HepG2 (cell line): ENCODE measurements around the gene ARHGEF37. TPM values are rescaled to one million over a fixed set of nuclear protein-coding genes. Genes with fewer than 3 reads are reported as not detected.

Experiments
- ATAC-seq: fragments of 200-7000 bp; cut with Tn5 transposase; 3 replicates; pipeline ENCODE4 v1.9.1; 2020; ENCODE audit warnings: mild to moderate bottlenecking, moderate library complexity
- BruUV-seq: library from RNA; stranded (reverse); fragments of 400-500 nt; replicated peaks from 2 replicates; lab custom pipeline; 2021; lab: Mats Ljungman, UMichigan
- CTCF ChIA-PET: fragments of 300-600 bp; formaldehyde crosslinking; extraction: SDS; loops from one replicate; lab custom pipeline; 2021; ENCODE audit warnings: low total read pairs, inconsistent platforms, low intra/inter-chr PET ratio; lab: Yijun Ruan, JAX
- POLR2A ChIA-PET: fragments of 350-600 bp; sonication (Branson Sonifier 250); formaldehyde crosslinking; loops from one replicate; lab custom pipeline; 2020; ENCODE audit warnings: antibody characterized with exemption, inconsistent platforms; lab: Yijun Ruan, JAX
- DNase-seq: peaks from one replicate; pipeline ENCODE4 v3.0.0-alpha.2; 2015; ENCODE audit warnings: low spot score
- FAIRE-seq: peaks from 3 replicates; lab custom pipeline; 2011; peaks lifted over from hg19 to GRCh38; lab: Jason Lieb, UNC
- H2AFZ ChIP-seq: one replicate; pipeline ENCODE4 v1.6.1; 2011; ENCODE audit warnings: low read length, inconsistent platforms
- H3K27ac ChIP-seq: fragments of 300-600 bp; 3 replicates; pipeline ENCODE4 v1.8.0; 2011; ENCODE audit warnings: mixed run types, mild to moderate bottlenecking, mixed read lengths, low read length, inconsistent platforms; ENCODE audit not compliant: insufficient read depth; ENCODE audit errors: extremely low read length
- H3K27me3 ChIP-seq, 2 experiments: fragments of 200-600 bp in 1 of 2; 2 replicates in 1 of 2; 3 replicates in 1 of 2; pipeline versions ENCODE4 v1.6.0 to v1.8.0; 2011; ENCODE audit warnings: low read length in 2 of 2, mild to moderate bottlenecking in 2 of 2, moderate library complexity in 2 of 2, inconsistent platforms in 1 of 2; ENCODE audit not compliant: insufficient read depth in 2 of 2, control insufficient read depth in 1 of 2
- H3K36me3 ChIP-seq, 2 experiments: fragments of 200-600 bp in 1 of 2; replicated peaks in 1 of 2; 2 replicates in 1 of 2; 3 replicates in 1 of 2; pipeline versions ENCODE4 v1.5.1 to v1.8.0; 2011; ENCODE audit warnings: low read length in 2 of 2, inconsistent platforms in 1 of 2; ENCODE audit not compliant: insufficient read depth in 2 of 2, control insufficient read depth in 1 of 2
- H3K4me1 ChIP-seq: 2 replicates; pipeline ENCODE4 v1.5.1; 2012; ENCODE audit warnings: low read length, inconsistent platforms; ENCODE audit not compliant: insufficient read depth
- H3K4me2 ChIP-seq: 2 replicates; pipeline ENCODE4 v1.6.0; 2011; ENCODE audit warnings: low read depth, low read length, inconsistent platforms
- H3K4me3 ChIP-seq, 3 experiments: fragments of 200-600 bp in 1 of 3; sonication (generic), shearing (Covaris generic) in 1 of 3; replicated peaks in 1 of 3; 2 replicates each; pipeline ENCODE4 v1.5.1; 2011 to 2016; ENCODE audit warnings: low read length in 3 of 3, inconsistent platforms in 2 of 3, low read depth in 2 of 3, mild to moderate bottlenecking in 2 of 3, control low read depth in 1 of 3, mixed read lengths in 1 of 3; ENCODE audit not compliant: insufficient read depth in 1 of 3
- H3K79me2 ChIP-seq: one replicate; pipeline ENCODE4 v1.6.1; 2011; ENCODE audit warnings: low read length, inconsistent platforms; ENCODE audit not compliant: insufficient read depth
- H3K9ac ChIP-seq: 2 replicates; pipeline ENCODE4 v1.6.0; 2011; ENCODE audit warnings: mild to moderate bottlenecking, low read depth, low read length, inconsistent platforms; ENCODE audit not compliant: insufficient read depth
- H3K9me3 ChIP-seq: 2 replicates; pipeline ENCODE4 v1.5.1; 2012; ENCODE audit warnings: mild to moderate bottlenecking, low read length
- H4K20me1 ChIP-seq: 2 replicates; pipeline ENCODE4 v1.6.0; 2011; ENCODE audit warnings: inconsistent platforms, mild to moderate bottlenecking, low read length, moderate library complexity; ENCODE audit not compliant: insufficient read depth
- DRAP1 ChIP-seq: IDR thresholded peaks from 2 replicates; pipeline ENCODE4 v1.6.1; 2016; ENCODE audit warnings: missing genetic modification reagents, missing compliant biosample characterization
- ELF1 ChIP-seq: sonication (generic); formaldehyde crosslinking; IDR thresholded peaks from 2 replicates; pipeline ENCODE4 v1.4.0; 2020; ENCODE audit warnings: missing genetic modification reagents
- GABPA ChIP-seq, 2 experiments: IDR thresholded peaks; 2 replicates each; pipeline ENCODE4 v1.6.1; 2011 to 2016; ENCODE audit warnings: low read depth in 2 of 2, low read length in 1 of 2, missing biosample characterization in 1 of 2, missing genetic modification characterization in 1 of 2
- NFE2 ChIP-seq: sonication (generic); formaldehyde crosslinking; IDR thresholded peaks from 2 replicates; pipeline ENCODE4 v1.4.0; 2020; ENCODE audit warnings: missing genetic modification reagents
- SMC3 ChIP-seq: IDR thresholded peaks from 2 replicates; pipeline ENCODE4 v1.6.1; 2011; ENCODE audit warnings: low read length, improper control_type of control experiment
- STAG1 ChIP-seq: sonication (generic); formaldehyde crosslinking; IDR thresholded peaks from 2 replicates; pipeline ENCODE4 v1.4.0; 2020; ENCODE audit warnings: missing genetic modification reagents
- THAP9 ChIP-seq: sonication (generic); formaldehyde crosslinking; IDR thresholded peaks from 2 replicates; pipeline ENCODE4; 2020; ENCODE audit warnings: missing genetic modification reagents, mild to moderate bottlenecking, borderline replicate concordance
- ZNF143 ChIP-seq: sonication (generic); formaldehyde crosslinking; IDR thresholded peaks from 2 replicates; pipeline ENCODE4 v1.4.0; 2020; ENCODE audit warnings: missing genetic modification reagents
- ZNF678 ChIP-seq: sonication (generic); formaldehyde crosslinking; IDR thresholded peaks from 2 replicates; pipeline ENCODE4 v1.4.0; 2020; ENCODE audit warnings: mild to moderate bottlenecking, missing genetic modification reagents
- ZNF816 ChIP-seq: sonication (generic); formaldehyde crosslinking; IDR thresholded peaks from 2 replicates; pipeline ENCODE4 v1.8.0; 2022; ENCODE audit warnings: missing genetic modification reagents, mild to moderate bottlenecking, borderline replicate concordance
- WGBS: methylation state at CpG from one replicate; pipeline ENCODE4 v1.1.6; 2017; ENCODE audit warnings: low lambda C conversion rate; 5-methylcytosine and 5-hydroxymethylcytosine counted together
- in situ Hi-C: cut with HindIII; loops from 2 replicates; pipeline ENCODE4 v1.10.0; 2017; ENCODE audit warnings: low pct_unique_long_range_greater_than_20kb; ENCODE audit not compliant: extremely low pct_ligation_motif_present
- intact Hi-C: fragments of 100-400 bp; cut with micrococcal nuclease; formaldehyde crosslinking; loops from one replicate; pipeline ENCODE4 v1.10.0; 2022; ENCODE audit not compliant: unreplicated experiment
- polyA plus RNA-seq, 8 experiments: library from polyadenylated mRNA; depleted of rRNA in 3 of 8; stranded (reverse) in 7 of 8; unstranded in 1 of 8; fragments of >200 nt; fragmentation: Illumina TruSeq in 4 of 8; extraction: Trizol in 4 of 8; gene quantifications; 2 replicates each; pipeline versions ENCODE4 v1.2.1 to v1.2.3, GENCODE V29; 2011 to 2016; ENCODE audit warnings: low read depth in 4 of 8, missing spikeins in 1 of 8, mixed read lengths in 1 of 8; ENCODE audit not compliant: insufficient read depth in 1 of 8
- total RNA-seq, 5 experiments: library from RNA; depleted of rRNA; stranded (reverse); fragments of >200 nt; fragmentation: Illumina TruSeq; extraction: Trizol; gene quantifications; 2 replicates each; pipeline ENCODE4 v1.2.3, GENCODE V29; 2016; ENCODE audit warnings: low read depth in 1 of 5
- TF ChIP-seq, protein P1 (sequence below): sonication (generic); formaldehyde crosslinking; IDR thresholded peaks from 2 replicates; pipeline ENCODE4 v1.5.0; 2020; ENCODE audit warnings: mild to moderate bottlenecking, missing genetic modification reagents, moderate library complexity

The ARHGEF37 gene
- total and polyA plus RNA-seq, 2 of the 13 experiments (the other 11 are each of a cell fraction or from before 2014, with no cell fraction given): 0.18 to 0.27 TPM

- 0 out of 3 replicates have a peak, but pooled peaks have one; percentile 33 for ATAC-seq
- Histone ChIP-seq H3K4me1 (no peaks in the 10 kb centered on the region), H3K9ac (no peak overlapping the region), H3K36me3 (no peaks in the 10 kb centered on the region), H3K4me3 (no peak overlapping the region), H3K9me3 (peaks cover 8% of the 10 kb centered on the region), H3K27ac (no peak overlapping the region), H4K20me1 (no peaks in the 10 kb centered on the region), H3K27me3 (no peaks in the 10 kb centered on the region), H3K4me2 (no peak overlapping the region), H2AFZ (no peak overlapping the region), H3K79me2 (no peaks in the 10 kb centered on the region)
- peak; percentile 30 for FAIRE-seq
- in situ Hi-C loops: no loop called here
- BruUV-seq: no TSS peak
- DNase-seq: no peak
- intact Hi-C loops: loop anchor here (10.0 kb wide), 1 partner anchor 698 kb away; the partner anchor contains the start of gene TCOF1
- 47% methylated on average over 5 of the region's 6 CpGs for WGBS
- ChIA-PET CTCF (interaction anchor here (1.4 kb wide), 1 partner anchor 172 kb away, joined by 3 read pairs; no protein-coding TSS in a partner anchor), POLR2A (no interaction called here)
- TF ChIP-seq SMC3 (peak; percentile 42; the same call in 1 of the 2 replicates), STAG1 (peak; percentile 54), ZNF143 (CRISPR knock-in tag) (no peak), NFE2 (CRISPR knock-in tag) (no peak)
- TF ChIP-seq, protein P1, sequence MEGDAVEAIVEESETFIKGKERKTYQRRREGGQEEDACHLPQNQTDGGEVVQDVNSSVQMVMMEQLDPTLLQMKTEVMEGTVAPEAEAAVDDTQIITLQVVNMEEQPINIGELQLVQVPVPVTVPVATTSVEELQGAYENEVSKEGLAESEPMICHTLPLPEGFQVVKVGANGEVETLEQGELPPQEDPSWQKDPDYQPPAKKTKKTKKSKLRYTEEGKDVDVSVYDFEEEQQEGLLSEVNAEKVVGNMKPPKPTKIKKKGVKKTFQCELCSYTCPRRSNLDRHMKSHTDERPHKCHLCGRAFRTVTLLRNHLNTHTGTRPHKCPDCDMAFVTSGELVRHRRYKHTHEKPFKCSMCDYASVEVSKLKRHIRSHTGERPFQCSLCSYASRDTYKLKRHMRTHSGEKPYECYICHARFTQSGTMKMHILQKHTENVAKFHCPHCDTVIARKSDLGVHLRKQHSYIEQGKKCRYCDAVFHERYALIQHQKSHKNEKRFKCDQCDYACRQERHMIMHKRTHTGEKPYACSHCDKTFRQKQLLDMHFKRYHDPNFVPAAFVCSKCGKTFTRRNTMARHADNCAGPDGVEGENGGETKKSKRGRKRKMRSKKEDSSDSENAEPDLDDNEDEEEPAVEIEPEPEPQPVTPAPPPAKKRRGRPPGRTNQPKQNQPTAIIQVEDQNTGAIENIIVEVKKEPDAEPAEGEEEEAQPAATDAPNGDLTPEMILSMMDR (CRISPR knock-in tag): peak; percentile 68
These were observed 75.4 kb downstream of the ARHGEF37 start for GRCh38 chr5:149656576-149657182.

GRCh38 chr5:149657324-149657723 is 76.0 kb downstream of the ARHGEF37 start:
- TF ChIP-seq ZNF816 (CRISPR knock-in tag) (no peak), DRAP1 (CRISPR knock-in tag) (no peak), ELF1 (CRISPR knock-in tag) (no peak), THAP9 (CRISPR knock-in tag) (no peak), ZNF678 (CRISPR knock-in tag) (no peak), GABPA (IDR thresholded peaks at IDR 0.05; ENCODE audit: low read depth, low read length) (no peak), GABPA (CRISPR knock-in tag; IDR thresholded peaks at IDR 0.05; ENCODE audit: low read depth) (no peak)
- Histone ChIP-seq H2AFZ (no peak overlapping the region), H3K4me1 (no peaks in the 10 kb centered on the region), H3K9me3 (peaks cover 8% of the 10 kb centered on the region), H3K36me3 (no peaks in the 10 kb centered on the region), H3K9ac (no peak overlapping the region), H3K4me2 (no peak overlapping the region), H3K4me3 (no peak overlapping the region), H3K27ac (no peak overlapping the region), H3K79me2 (no peaks in the 10 kb centered on the region), H3K27me3 (no peaks in the 10 kb centered on the region), H4K20me1 (no peaks in the 10 kb centered on the region)
- FAIRE-seq (no peak), DNase-seq (no peak), ATAC-seq (no peak)
- CTCF ChIA-PET: interaction anchor here (1.4 kb wide), 1 partner anchor 171 kb away, joined by 3 read pairs; no protein-coding TSS in a partner anchor
- BruUV-seq: no TSS peak
- POLR2A ChIA-PET: no interaction called here
- in situ Hi-C loops: no loop called here
- WGBS: 86% methylated on average over 2 of the region's 2 CpGs
- intact Hi-C loops: loop anchor here (10.0 kb wide), 1 partner anchor 697 kb away; the partner anchor contains the start of gene TCOF1
